Colonic mucosa (tissue), 4 donors: ENCODE measurements around the gene ENTREP1. TPM values are rescaled to one million over a fixed set of nuclear protein-coding genes. Genes with fewer than 3 reads are reported as not detected.

Source experiments
- DNase-seq: peaks from one replicate; pipeline ENCODE4 v3.0.0-alpha.2; 2020
- H3K27ac ChIP-seq: fragments of 200-600 bp; one replicate; pipeline ENCODE4 v1.8.0; 2021
- H3K27me3 ChIP-seq: fragments of 200-600 bp; one replicate; pipeline ENCODE4 v1.8.0; 2021
- H3K36me3 ChIP-seq: fragments of 200-600 bp; one replicate; pipeline ENCODE4 v1.8.0; 2021
- H3K4me1 ChIP-seq: fragments of 200-600 bp; one replicate; pipeline ENCODE4 v1.8.0; 2021; ENCODE audit warnings: mild to moderate bottlenecking
- H3K4me3 ChIP-seq: fragments of 200-600 bp; one replicate; pipeline ENCODE4 v1.8.0; 2021
- H3K9ac ChIP-seq, 2 donors: one replicate each; pipeline ENCODE4 v1.7.0; 2013; ENCODE audit warnings: control low read depth in 2 of 2, low read depth in 2 of 2, low read length in 2 of 2
- H3K9me3 ChIP-seq: fragments of 200-600 bp; one replicate; pipeline ENCODE4 v1.8.0; 2021
- intact Hi-C: fragments of 100-400 bp; cut with DNase I; formaldehyde crosslinking; loops from one replicate; pipeline ENCODE4 v1.14.1; 2022
- total RNA-seq, 2 donors: library from RNA; stranded (reverse); fragmentation: NEBNext Ultra II Directional in 1 of 2; extraction: Animal tissue kit (Norgen Biotek cat#: 25700) in 1 of 2; gene quantifications; one replicate each; pipeline ENCODE4 v1.2.1, GENCODE V29; 2021
- TF ChIP-seq, protein P1 (sequence below): fragments of 200-600 bp; IDR thresholded peaks from one replicate; pipeline ENCODE4 v1.8.0; 2022; ENCODE audit warnings: antibody characterized with exemption, mild to moderate bottlenecking
- donor health status: healthy.
- donor health status: DM: no; HTN: no; CAD: no.
- donor health status: DM: no; HTN: no; CAD: no.

The ENTREP1 gene
- total RNA-seq, 2 donors from 2014 or later: 1.7 to 3.0 TPM

DNA sequence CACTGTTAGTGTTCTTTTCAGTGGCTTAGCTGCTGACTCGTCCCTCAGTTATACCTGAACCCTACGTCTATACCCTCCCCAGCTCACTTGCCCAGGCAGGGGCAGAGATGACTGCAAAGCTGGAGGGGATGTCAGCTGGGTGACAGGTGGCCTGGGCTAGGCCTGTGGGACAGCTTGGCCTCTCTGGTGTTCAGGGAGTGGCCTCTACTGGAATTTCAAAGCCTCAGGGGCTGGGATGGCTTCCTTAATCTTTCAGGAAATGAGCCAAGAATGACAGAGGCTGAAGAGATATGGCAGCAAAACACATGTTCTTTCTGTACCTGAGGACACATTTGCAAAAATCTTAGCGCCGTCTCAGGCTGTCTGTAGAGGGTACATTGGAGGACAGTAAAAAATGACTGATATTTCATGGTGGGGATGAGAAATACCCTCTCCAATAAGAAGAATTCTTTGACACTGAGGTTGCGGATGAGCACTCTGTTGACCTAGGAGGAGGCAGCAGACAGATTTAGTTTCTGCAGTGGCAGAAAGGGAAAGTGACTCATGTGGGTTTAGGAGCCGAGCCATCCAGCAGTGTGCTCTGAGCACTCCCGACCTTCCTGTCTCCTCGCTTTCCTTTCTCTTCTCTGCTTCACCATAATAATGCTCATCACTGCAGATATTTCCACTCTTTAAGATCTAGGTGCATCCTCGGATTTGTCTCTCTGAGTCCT lies 54.4 kb downstream of the ENTREP1 start:
- DNase-seq: no peak
- no peaks in the 10 kb centered on the region for H3K4me1 ChIP-seq
- TF ChIP-seq, protein P1, sequence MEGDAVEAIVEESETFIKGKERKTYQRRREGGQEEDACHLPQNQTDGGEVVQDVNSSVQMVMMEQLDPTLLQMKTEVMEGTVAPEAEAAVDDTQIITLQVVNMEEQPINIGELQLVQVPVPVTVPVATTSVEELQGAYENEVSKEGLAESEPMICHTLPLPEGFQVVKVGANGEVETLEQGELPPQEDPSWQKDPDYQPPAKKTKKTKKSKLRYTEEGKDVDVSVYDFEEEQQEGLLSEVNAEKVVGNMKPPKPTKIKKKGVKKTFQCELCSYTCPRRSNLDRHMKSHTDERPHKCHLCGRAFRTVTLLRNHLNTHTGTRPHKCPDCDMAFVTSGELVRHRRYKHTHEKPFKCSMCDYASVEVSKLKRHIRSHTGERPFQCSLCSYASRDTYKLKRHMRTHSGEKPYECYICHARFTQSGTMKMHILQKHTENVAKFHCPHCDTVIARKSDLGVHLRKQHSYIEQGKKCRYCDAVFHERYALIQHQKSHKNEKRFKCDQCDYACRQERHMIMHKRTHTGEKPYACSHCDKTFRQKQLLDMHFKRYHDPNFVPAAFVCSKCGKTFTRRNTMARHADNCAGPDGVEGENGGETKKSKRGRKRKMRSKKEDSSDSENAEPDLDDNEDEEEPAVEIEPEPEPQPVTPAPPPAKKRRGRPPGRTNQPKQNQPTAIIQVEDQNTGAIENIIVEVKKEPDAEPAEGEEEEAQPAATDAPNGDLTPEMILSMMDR: no peak
- no peaks in the 10 kb centered on the region for H3K27me3 ChIP-seq
- intact Hi-C loops: no loop called here
- H3K9ac ChIP-seq: no peak overlapping the region
- no peak overlapping the region for H3K27ac ChIP-seq
- no peak overlapping the region for H3K4me3 ChIP-seq
- H3K36me3 ChIP-seq: no peaks in the 10 kb centered on the region
- no peaks in the 10 kb centered on the region for H3K9me3 ChIP-seq

DNA sequence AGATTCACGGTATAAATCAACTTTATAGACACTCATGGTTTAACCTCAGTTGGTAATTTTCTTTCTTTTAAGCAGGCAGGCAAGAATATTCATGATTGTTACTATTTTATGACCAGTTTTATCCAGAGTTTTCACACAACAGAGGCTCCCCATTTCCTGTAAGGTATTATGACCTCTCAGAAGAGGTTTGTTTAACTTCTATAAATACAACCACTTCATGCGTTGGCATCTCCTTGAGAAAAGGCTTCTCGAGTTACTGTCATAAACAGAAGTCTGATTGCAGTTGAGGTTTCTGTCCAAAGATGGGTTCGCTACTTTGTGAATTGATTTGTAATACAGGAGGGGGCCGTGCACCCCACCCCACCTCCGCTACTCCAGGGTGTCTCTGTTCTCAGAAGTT lies 55.3 kb downstream of the ENTREP1 start:
- no peak overlapping the region for H3K9ac ChIP-seq
- no peak overlapping the region for H3K4me3 ChIP-seq
- H3K36me3 ChIP-seq: no peaks in the 10 kb centered on the region
- no peaks in the 10 kb centered on the region for H3K4me1 ChIP-seq
- no peaks in the 10 kb centered on the region for H3K27me3 ChIP-seq
- intact Hi-C loops: no loop called here
- TF ChIP-seq, protein P1: no peak
- H3K9me3 ChIP-seq: no peaks in the 10 kb centered on the region
- DNase-seq: no peak
- no peak overlapping the region for H3K27ac ChIP-seq

GRCh38 chr9:69380811-69381210 lies 55.8 kb downstream of the ENTREP1 start:
- intact Hi-C loops: no loop called here
- Histone ChIP-seq H3K9ac (no peak overlapping the region), H3K27ac (no peak overlapping the region), H3K9me3 (no peaks in the 10 kb centered on the region), H3K27me3 (no peaks in the 10 kb centered on the region), H3K4me3 (no peak overlapping the region), H3K4me1 (no peaks in the 10 kb centered on the region), H3K36me3 (no peaks in the 10 kb centered on the region)
- no peak for DNase-seq
- TF ChIP-seq, protein P1: no peak

- Histone ChIP-seq H3K27me3 (no peaks in the 10 kb centered on the region), H3K4me3 (no peak overlapping the region), H3K27ac (no peak overlapping the region), H3K4me1 (no peaks in the 10 kb centered on the region), H3K9ac (no peak overlapping the region), H3K9me3 (no peaks in the 10 kb centered on the region), H3K36me3 (no peaks in the 10 kb centered on the region)
- DNase-seq: no peak
- TF ChIP-seq, protein P1: no peak
- intact Hi-C loops: no loop called here
Measured at GRCh38 chr9:69382135-69382534, 57.1 kb downstream of the ENTREP1 start.

DNA sequence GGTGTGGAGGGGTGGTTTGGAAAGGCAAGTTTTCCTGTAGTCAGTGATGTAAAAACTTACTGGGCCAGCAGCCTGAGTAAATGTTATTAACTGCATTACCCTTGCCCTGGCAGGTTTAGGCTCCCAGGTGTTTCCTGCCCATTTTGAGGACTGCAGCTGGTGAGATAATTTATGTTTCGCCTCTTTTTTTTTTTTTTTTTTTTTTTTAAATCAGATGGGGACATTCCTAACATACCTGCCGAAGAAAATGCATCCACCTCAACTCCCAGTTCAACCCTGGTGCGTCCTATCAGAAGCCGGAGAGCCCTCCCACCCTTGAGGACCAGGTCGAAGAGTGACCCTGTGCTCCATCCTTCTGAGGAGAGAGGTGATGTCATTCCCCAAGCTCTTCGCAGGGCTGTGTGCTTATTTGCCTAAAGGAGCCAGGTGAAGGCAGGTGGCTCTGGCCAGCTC lies 60.6 kb downstream of the ENTREP1 start:
- TF ChIP-seq, protein P1: no peak
- H3K4me3 ChIP-seq: no peak overlapping the region
- no peak for DNase-seq
- H3K4me1 ChIP-seq: no peaks in the 10 kb centered on the region
- no peaks in the 10 kb centered on the region for H3K9me3 ChIP-seq
- H3K9ac ChIP-seq: no peak overlapping the region
- no peak overlapping the region for H3K27ac ChIP-seq
- no peaks in the 10 kb centered on the region for H3K36me3 ChIP-seq
- no peaks in the 10 kb centered on the region for H3K27me3 ChIP-seq
- intact Hi-C loops: no loop called here
